LNCaP clone FGC (cell line): ENCODE results near the gene SEMA5B.

Experiments
- DNase-seq: peaks from one replicate; pipeline ENCODE4 v3.0.0-alpha.2; 2011; ENCODE audit warnings: low read depth
- H3K4me3 ChIP-seq: 2 replicates; pipeline ENCODE4 v1.5.1; 2011; ENCODE audit warnings: mild to moderate bottlenecking, low read depth, low read length, control low read depth
- CTCF ChIP-seq: IDR thresholded peaks from 2 replicates; pipeline ENCODE4 v1.5.1; 2012; ENCODE audit warnings: mild to moderate bottlenecking; ENCODE audit not compliant: control insufficient read depth, insufficient read depth; ENCODE audit errors: extremely low read depth

SEMA5B gene

DNA sequence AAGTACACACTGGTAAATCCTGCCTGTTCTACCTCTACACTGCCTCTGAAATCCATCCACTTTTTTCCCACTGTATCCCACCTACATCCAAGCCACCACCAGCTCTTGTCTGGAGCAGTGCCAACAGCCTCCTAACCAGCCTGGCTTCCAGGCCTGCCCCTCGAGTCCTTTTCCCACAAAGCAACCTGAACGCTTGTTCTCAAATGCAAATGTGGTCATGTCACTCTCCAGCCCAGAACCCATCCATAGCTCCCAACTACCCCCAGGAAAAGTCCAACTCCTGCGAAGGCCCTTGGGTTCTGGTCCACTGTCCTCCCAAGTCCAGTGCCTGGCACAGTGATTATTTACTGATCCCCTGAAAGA, 83.8 kb downstream of the SEMA5B start:
- no peak for DNase-seq
- H3K4me3 ChIP-seq = no peak overlapping the region
- no peak for TF ChIP-seq CTCF

DNA sequence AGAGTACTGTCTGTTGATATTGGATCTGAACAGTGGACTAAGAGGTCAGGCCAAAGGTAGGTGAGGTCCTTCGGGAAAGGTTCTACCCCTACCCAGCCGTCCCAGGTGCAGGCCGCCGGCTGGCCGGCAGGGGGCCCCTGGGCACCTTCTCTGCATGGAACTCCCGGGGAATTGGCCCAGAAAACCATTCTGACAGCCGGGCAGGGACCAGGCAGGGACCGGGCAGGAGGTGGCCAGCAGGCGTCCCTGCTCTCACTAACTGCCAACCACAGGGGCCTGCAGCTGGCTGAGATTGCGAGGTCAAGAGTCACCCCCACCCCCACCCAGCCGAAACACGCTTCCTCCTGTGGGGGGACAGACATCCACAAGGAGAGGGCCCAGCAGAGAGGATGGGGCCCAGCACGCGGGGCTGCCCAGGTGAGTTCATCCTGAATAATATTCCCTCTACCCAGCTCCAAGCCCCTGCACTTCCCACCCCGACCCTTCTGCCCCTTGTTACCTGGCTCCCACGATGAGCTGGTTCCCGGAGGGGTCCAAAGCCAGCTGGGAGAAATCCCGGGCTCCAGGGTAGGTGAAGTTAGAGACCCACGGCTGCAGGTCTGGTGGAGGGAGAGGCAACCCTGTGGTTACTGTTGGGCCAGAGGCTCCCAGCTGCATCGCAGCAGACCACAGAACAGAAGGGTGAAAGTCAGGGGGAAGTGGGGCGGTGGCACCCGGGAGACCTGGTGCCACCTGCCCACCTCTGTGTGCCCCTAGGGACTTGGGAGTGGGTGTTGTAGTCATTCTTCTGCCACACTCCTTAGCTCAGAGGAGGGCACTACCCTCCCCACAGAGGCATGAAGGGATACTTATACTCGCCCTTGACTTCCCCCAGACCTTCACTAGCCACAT, 84.4 kb downstream of the SEMA5B start:
- DNase-seq = peak; percentile 52

GRCh38 chr3:122942239-122942638, 85.3 kb downstream of the SEMA5B start:
- H3K4me3 ChIP-seq = no peak overlapping the region
- TF ChIP-seq CTCF = no peak
- DNase-seq = no peak

More for the DNA sequence above, 84.4 kb downstream of the SEMA5B start:
- no peak overlapping the region for H3K4me3 ChIP-seq
- TF ChIP-seq CTCF = peak; percentile 93

- DNase-seq = no peak
- peak; percentile 26; the same call in 1 of the 2 replicates for TF ChIP-seq CTCF
- no peak overlapping the region for H3K4me3 ChIP-seq
These were observed 86.0 kb downstream of the SEMA5B start for GRCh38 chr3:122941228-122942206.

DNA sequence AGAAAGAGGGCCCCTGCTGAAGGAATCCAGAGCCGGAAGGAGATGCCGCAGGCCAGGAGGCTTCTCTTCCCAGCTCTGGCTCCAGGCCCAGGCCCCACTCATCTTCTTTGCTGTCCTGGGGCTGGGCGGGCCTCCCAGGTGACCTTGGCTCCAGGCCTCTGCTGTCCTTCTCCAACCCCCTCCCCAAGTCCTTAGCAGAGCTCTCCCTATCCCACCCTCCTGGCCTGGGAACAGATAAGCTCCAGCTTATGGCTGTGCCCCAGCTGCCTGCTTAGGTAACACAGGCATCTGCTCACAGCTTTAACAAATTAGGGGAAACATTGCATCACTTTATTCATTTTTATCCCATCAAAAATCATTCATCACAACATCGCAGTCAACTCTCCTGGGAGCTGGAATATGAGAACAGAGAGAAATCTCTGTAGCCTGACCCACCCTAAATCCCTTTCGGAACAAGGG, 86.9 kb downstream of the SEMA5B start:
- H3K4me3 ChIP-seq = no peak overlapping the region
- no peak for TF ChIP-seq CTCF
- no peak for DNase-seq

DNA sequence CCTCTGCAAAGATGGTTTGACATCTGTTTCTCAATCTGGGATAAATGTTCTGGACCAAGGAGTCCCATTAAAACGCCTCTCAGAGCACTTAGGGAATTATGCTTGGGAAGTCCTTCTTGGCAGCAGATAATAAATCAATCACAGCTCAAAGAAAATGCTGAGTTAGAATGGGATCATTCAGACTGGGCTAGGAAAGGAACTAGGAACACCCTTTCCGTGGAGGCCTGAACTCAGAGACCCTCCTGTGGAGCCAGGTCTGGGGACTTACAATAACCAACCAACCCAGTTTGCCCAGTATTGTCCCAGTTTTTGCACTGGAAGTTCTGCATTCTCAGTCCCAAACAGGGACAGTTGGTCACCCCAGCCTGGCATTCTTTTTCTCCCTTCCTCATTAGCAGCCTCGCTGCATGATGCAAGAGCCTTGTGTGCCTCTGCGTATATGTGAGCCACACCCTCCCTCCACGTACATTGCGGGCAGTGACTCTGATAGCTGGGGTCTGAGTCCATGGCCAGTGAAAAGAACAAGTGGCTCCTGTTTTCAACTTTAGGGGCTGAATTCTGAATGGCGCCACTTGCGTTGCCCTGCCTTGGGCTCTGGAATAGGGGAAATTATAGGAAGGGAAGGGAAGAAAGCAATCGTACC, 88.7 kb downstream of the SEMA5B start:
- DNase-seq = no peak
- TF ChIP-seq CTCF = no peak
- no peak overlapping the region for H3K4me3 ChIP-seq
